ENCODE data around the gene APBA1. TPM values are rescaled to one million over a fixed set of nuclear protein-coding genes. Genes with fewer than 3 reads are reported as not detected.

Gene APBA1
- total and polyA plus RNA-seq, 2 donors (not counting 3 experiments of a cell fraction or from before 2014, with no cell fraction given), result 6.1 to 11.3 TPM

- Histone ChIP-seq H3K4me3 (replicated peaks in 1 of 3; ENCODE audit: insufficient read depth in 1 of 3, low read depth in 1 of 3, low read length in 3 of 3) (no peak overlapping the region), H3K36me3 (ENCODE audit: control insufficient read depth in 2 of 2, extremely low read depth in 1 of 2, insufficient read depth in 2 of 2, low read length in 2 of 2) (no peaks in the 10 kb centered on the region), H3K27me3 (ENCODE audit: control insufficient read depth in 2 of 2, insufficient read depth in 2 of 2, low read length in 2 of 2) (no peaks in the 10 kb centered on the region), H3K9me3 (replicated peaks; ENCODE audit: control insufficient read depth, insufficient read depth, low read length) (no peaks in the 10 kb centered on the region), H3K79me2 (ENCODE audit: control insufficient read depth, insufficient read depth, low read length) (no peaks in the 10 kb centered on the region), H3K4me1 (ENCODE audit: control insufficient read depth, extremely low read depth, insufficient read depth, low read length) (no peaks in the 10 kb centered on the region), H2AFZ (ENCODE audit: low read depth, low read length) (no peak overlapping the region), H3K27ac (ENCODE audit: insufficient read depth, low read depth, low read length) (no peak overlapping the region), H4K20me1 (replicated peaks; ENCODE audit: control insufficient read depth, extremely low read depth, insufficient read depth, low read length) (no peaks in the 10 kb centered on the region), H3K9me1 (replicated peaks; ENCODE audit: control insufficient read depth, extremely low read depth, insufficient read depth, low read length) (no peaks in the 10 kb centered on the region), H3K4me2 (ENCODE audit: insufficient read depth, low read length) (no peak overlapping the region), H3K9ac (replicated peaks; ENCODE audit: extremely low read depth, insufficient read depth, low read length) (no peak overlapping the region)
- ChIA-PET CTCF (interaction anchor here (1.9 kb wide), 1 partner anchor 19 kb away, joined by 4 read pairs; no protein-coding TSS in a partner anchor), POLR2A (no interaction called here)
- intact Hi-C loops (cut with micrococcal nuclease) (loop anchor here (10.0 kb wide), 1 partner anchor 50 kb away; no protein-coding TSS in a partner anchor), dilution Hi-C loops (cut with MboI; ENCODE audit: extremely low pct_ligation_motif_present, low sequenced_read_pairs) (no loop called here)
- BruUV-seq (replicated peaks), result no TSS peak
- DNase-seq (ENCODE audit: low read depth, low spot score) (no peak), FAIRE-seq (no peak)
- TF ChIP-seq MAX (IDR thresholded peaks at IDR 0.05; ENCODE audit: insufficient read depth, insufficient read length), result no peak
- TF ChIP-seq GATA2 (IDR thresholded peaks at IDR 0.05; ENCODE audit: insufficient read depth, insufficient read length, low read depth, low read length), result no peak
- no peak for TF ChIP-seq FOS (IDR thresholded peaks at IDR 0.05; ENCODE audit: borderline replicate concordance, insufficient read depth, low read length)
- no peak for TF ChIP-seq MYC (IDR thresholded peaks at IDR 0.05; ENCODE audit: low read depth, low read length)
- no peak for TF ChIP-seq JUN (IDR thresholded peaks at IDR 0.05; ENCODE audit: borderline replicate concordance, insufficient read depth, insufficient read length, low read depth)
- no peak for TF ChIP-seq CTCF (IDR thresholded peaks at IDR 0.05; ENCODE audit: extremely low read depth in 1 of 2, insufficient read depth in 1 of 2, low read depth in 1 of 2, low read length in 2 of 2)
- TF ChIP-seq EZH2 (IDR thresholded peaks at IDR 0.05; ENCODE audit: borderline replicate concordance, low read depth, low read length, severe bottlenecking), result no peak
- TF ChIP-seq POLR2A (IDR thresholded peaks at IDR 0.05; ENCODE audit: low read depth, low read length), result no peak
- TF ChIP-seq POLR2AphosphoS5 (IDR thresholded peaks at IDR 0.05; ENCODE audit: insufficient read depth, low read depth, low read length), result no peak
These were observed 177.4 kb downstream of the APBA1 start for GRCh38 chr9:69494763-69495162.
